ENCODE measurements around the gene S100A10.

GRCh38 chr1:151948506-151948905, 45.2 kb downstream of the S100A10 start:
- TF ChIP-seq CTCF (IDR thresholded peaks at IDR 0.05) = no peak
- TF ChIP-seq POLR2A (IDR thresholded peaks at IDR 0.05) = no peak

Measured in thyroid gland (tissue), 4 donors.